Subcutaneous adipose tissue (tissue), 4 donors: ENCODE data around the gene FAAP20. TPM values are rescaled to one million over a fixed set of nuclear protein-coding genes. Genes with fewer than 3 reads are reported as not detected.

Experiments
- total RNA-seq, 4 donors: library from RNA; depleted of rRNA; stranded (reverse); fragments of >200 nt; gene quantifications; one replicate each; pipeline ENCODE4 v1.1.0, GENCODE V29; 2016
- TF ChIP-seq, protein P1 (sequence below): fragments of 450-650 bp; IDR thresholded peaks from one replicate; pipeline ENCODE4 v1.5.1; 2016; ENCODE audit warnings: low read depth, mild to moderate bottlenecking, control low read depth, antibody characterized with exemption, moderate library complexity

Gene FAAP20
- total RNA-seq, 4 donors from 2014 or later: 15.8 to 41.1 (median 34.1) TPM

DNA sequence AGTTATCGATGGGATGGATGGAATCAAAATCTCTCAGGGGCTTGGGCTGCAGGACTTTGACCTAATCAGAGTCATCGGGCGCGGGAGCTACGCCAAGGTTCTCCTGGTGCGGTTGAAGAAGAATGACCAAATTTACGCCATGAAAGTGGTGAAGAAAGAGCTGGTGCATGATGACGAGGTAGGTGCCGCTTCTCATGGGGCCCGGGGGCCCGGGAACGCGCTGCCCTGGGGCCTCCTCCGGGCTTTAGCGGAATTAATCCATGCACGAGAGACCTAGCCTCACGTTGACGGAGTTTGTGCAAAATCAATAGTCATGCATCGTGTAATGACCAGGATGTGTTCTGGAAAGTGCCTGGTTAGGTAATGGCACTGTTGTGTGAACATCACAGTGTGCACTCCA, 43.8 kb downstream of the FAAP20 start:
- TF ChIP-seq, protein P1, sequence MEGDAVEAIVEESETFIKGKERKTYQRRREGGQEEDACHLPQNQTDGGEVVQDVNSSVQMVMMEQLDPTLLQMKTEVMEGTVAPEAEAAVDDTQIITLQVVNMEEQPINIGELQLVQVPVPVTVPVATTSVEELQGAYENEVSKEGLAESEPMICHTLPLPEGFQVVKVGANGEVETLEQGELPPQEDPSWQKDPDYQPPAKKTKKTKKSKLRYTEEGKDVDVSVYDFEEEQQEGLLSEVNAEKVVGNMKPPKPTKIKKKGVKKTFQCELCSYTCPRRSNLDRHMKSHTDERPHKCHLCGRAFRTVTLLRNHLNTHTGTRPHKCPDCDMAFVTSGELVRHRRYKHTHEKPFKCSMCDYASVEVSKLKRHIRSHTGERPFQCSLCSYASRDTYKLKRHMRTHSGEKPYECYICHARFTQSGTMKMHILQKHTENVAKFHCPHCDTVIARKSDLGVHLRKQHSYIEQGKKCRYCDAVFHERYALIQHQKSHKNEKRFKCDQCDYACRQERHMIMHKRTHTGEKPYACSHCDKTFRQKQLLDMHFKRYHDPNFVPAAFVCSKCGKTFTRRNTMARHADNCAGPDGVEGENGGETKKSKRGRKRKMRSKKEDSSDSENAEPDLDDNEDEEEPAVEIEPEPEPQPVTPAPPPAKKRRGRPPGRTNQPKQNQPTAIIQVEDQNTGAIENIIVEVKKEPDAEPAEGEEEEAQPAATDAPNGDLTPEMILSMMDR: no peak

GRCh38 chr1:2148691-2149090, 45.9 kb downstream of the FAAP20 start:
- TF ChIP-seq, protein P1: no peak

- TF ChIP-seq, protein P1: no peak
Observed at GRCh38 chr1:2146836-2147517, 47.6 kb downstream of the FAAP20 start.

DNA sequence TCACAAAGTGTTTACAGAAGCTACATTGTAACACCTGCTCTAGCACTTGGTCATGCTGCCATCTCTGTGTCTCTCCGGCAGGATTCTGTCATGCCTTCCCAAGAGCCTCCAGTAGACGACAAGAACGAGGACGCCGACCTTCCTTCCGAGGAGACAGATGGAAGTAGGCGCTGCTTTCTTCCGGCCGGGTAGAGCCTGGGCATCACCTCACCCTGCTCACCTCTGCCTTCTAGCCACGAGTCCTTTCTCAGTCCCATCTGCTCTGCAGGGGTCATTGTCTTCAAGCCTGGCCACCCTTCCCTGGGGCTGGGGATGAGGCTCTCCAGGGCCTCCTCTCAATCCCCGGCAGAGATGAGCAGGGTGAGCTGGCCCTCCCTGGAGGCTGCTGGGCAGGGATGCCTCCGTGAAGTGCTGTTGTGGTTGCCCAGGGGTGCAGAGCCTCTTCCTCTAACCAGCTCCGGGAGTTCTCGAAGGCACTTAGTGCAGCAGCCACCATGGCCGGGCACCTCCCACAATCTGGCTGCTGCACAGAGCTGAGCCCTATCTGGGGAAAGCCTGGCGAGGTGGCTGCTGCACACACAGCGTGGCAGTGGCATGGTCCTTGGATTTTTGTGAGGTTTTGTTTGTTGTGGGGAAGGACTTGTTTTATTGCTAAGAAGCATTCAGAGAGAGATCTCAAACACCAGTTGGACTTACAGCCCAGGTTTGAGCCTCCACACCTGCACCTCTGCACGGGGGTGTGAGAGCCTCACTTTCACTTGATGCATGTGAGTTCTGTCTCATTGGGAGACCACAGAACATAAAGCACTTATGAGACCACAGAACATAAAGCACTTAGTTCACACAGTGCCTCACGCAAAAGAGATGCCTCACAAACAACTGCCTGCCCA, 48.4 kb downstream of the FAAP20 start:
- TF ChIP-seq, protein P1: no peak

DNA sequence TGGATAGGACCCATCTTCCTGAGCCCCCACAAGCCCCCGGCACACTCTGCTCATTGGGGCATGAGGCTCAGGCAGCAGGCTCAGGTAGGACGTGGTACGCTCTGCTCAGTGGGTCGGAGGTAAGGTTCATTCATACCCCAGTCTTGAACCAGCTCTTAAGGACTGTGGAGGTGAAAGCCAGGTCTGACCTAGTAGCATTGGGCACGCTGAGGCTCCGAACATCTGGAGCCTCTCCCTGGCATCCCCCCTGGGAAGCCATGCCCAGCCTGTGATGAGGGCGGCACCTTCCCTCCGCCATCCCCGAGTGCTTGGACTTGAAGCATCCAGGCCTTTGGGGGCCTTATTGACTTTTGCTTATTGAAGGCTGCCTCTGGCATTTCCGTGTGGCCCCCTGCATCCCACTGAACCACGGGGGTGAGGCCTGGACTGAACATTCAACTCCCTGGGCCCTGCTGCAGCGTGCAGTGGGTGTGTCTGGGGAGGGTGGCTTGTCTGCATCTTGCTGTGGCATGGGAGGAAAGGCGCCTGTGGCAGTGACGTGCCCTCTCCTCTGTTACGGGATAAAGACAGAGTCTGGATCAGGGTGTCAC, 50.0 kb downstream of the FAAP20 start:
- TF ChIP-seq, protein P1: no peak

DNA sequence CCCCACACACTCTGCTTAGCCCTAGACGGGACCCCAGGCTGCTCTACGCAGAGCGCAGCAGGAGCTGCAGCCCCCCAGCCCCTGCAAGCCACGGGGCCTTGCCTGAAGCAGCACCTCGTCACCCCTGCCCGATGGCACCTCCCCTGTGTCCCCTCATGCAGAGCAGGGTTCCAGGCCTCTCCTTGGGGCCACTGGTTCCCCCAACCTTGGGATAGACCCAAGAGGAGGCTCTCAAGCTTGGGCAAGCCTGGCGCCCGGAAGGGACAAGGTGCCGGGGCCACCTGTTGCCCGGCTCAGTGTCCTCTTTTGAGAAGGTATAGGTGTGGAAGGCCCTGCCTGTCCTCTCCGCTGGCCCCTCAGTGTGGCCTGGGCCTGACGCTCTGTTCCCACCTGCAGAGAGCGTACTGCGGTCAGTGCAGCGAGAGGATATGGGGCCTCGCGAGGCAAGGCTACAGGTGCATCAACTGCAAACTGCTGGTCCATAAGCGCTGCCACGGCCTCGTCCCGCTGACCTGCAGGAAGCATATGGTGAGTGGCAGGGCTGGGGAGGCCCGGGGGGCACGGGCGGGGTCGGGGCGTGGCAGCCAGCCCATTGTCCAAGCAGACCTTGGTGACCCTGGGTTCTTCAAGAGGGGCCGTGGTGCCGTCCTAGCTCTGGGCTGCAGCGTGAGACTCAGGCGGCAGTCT, 50.6 kb downstream of the FAAP20 start:
- TF ChIP-seq, protein P1: no peak
